DOHH2 (cell line): Measurements from ENCODE around the gene JPH2.

Source experiments
- H3F3A ChIP-seq: fragments of 200-600 bp; sonication (generic), shearing (Covaris generic); 2 replicates; pipeline ENCODE4 v1.6.0; 2016; ENCODE audit warnings: antibody characterized with exemption, mild to moderate bottlenecking; ENCODE audit not compliant: control insufficient read depth, insufficient read depth
- H3K27ac ChIP-seq: fragments of 200-600 bp; sonication (generic); 2 replicates; pipeline ENCODE4 v1.5.1; 2014; ENCODE audit warnings: low read depth, mild to moderate bottlenecking, low read length, moderate library complexity
- H3K27me3 ChIP-seq: fragments of 200-600 bp; sonication (generic); 2 replicates; pipeline ENCODE4 v1.6.1; 2014; ENCODE audit warnings: mild to moderate bottlenecking, low read length, mixed read lengths; ENCODE audit not compliant: control insufficient read depth
- H3K36me3 ChIP-seq: fragments of 200-600 bp; sonication (generic); 2 replicates; pipeline ENCODE4 v1.6.1; 2014; ENCODE audit warnings: mild to moderate bottlenecking, low read length, moderate library complexity, mixed read lengths; ENCODE audit not compliant: control insufficient read depth
- H3K4me1 ChIP-seq: fragments of 200-600 bp; sonication (generic); 2 replicates; pipeline ENCODE4 v1.6.1; 2014; ENCODE audit warnings: mild to moderate bottlenecking, low read length, mixed read lengths; ENCODE audit not compliant: control insufficient read depth
- H3K4me2 ChIP-seq: fragments of 200-600 bp; sonication (generic); 2 replicates; pipeline ENCODE4 v1.6.0; 2014; ENCODE audit warnings: mild to moderate bottlenecking, low read length, moderate library complexity
- H3K4me3 ChIP-seq: fragments of 200-600 bp; sonication (generic); 2 replicates; pipeline ENCODE4 v1.5.1; 2014; ENCODE audit warnings: mild to moderate bottlenecking, low read length, mixed read lengths
- H3K79me2 ChIP-seq: fragments of 200-600 bp; sonication (generic); 2 replicates; pipeline ENCODE4 v1.6.1; 2014; ENCODE audit warnings: mild to moderate bottlenecking, low read length, mixed read lengths; ENCODE audit not compliant: control insufficient read depth
- H3K9me2 ChIP-seq: fragments of 200-600 bp; sonication (generic); replicated peaks from 2 replicates; pipeline ENCODE4 v1.6.1; 2014; ENCODE audit warnings: mild to moderate bottlenecking, low read length, mixed read lengths; ENCODE audit not compliant: control insufficient read depth
- H3K9me3 ChIP-seq: fragments of 200-600 bp; sonication (generic); 2 replicates; pipeline ENCODE4 v1.6.1; 2014; ENCODE audit warnings: antibody characterized with exemption, low read length, mixed read lengths; ENCODE audit not compliant: control insufficient read depth, insufficient read depth
- H4K20me1 ChIP-seq: fragments of 200-600 bp; sonication (generic); 2 replicates; pipeline ENCODE4 v1.6.0; 2014; ENCODE audit warnings: low read depth, mild to moderate bottlenecking, antibody characterized with exemption, low read length, moderate library complexity; ENCODE audit not compliant: control insufficient read depth, insufficient read depth
- CTCF ChIP-seq: fragments of 200-600 bp; sonication (generic); IDR thresholded peaks from one replicate; pipeline ENCODE4 v1.5.1; 2014; ENCODE audit warnings: antibody characterized with exemption, mild to moderate bottlenecking, low read depth, low read length; ENCODE audit not compliant: poor library complexity, severe bottlenecking
- EZH2phosphoT487 ChIP-seq: fragments of 200-600 bp; sonication (generic); IDR thresholded peaks from 2 replicates; pipeline ENCODE4 v1.6.1; 2017; ENCODE audit warnings: borderline replicate concordance, mild to moderate bottlenecking, antibody characterized with exemption, low read length, moderate library complexity, mixed read lengths

JPH2 gene

GRCh38 chr20:44135012-44135412, 52.0 kb downstream of the JPH2 start:
- no peaks in the 10 kb centered on the region for H3K36me3 ChIP-seq
- no peak overlapping the region for H3K4me3 ChIP-seq
- H3K4me2 ChIP-seq: no peak overlapping the region
- H3K9me2 ChIP-seq: no peaks in the 10 kb centered on the region
- peaks cover 14% of the 10 kb centered on the region for H3K27me3 ChIP-seq
- no peaks in the 10 kb centered on the region for H3K4me1 ChIP-seq
- H3K9me3 ChIP-seq: no peaks in the 10 kb centered on the region
- H4K20me1 ChIP-seq: no peaks in the 10 kb centered on the region
- no peak for TF ChIP-seq EZH2phosphoT487
- TF ChIP-seq CTCF: no peak
- H3K27ac ChIP-seq: no peak overlapping the region
- H3F3A ChIP-seq: no peaks in the 10 kb centered on the region
- H3K79me2 ChIP-seq: no peaks in the 10 kb centered on the region

GRCh38 chr20:44133424-44133823, 53.6 kb downstream of the JPH2 start:
- Histone ChIP-seq H3K79me2 (no peaks in the 10 kb centered on the region), H3K9me3 (no peaks in the 10 kb centered on the region), H3K4me1 (no peaks in the 10 kb centered on the region), H3K4me2 (no peak overlapping the region), H3F3A (no peaks in the 10 kb centered on the region), H3K4me3 (no peak overlapping the region), H3K27ac (no peak overlapping the region), H3K36me3 (no peaks in the 10 kb centered on the region), H3K27me3 (peaks cover 10% of the 10 kb centered on the region), H4K20me1 (no peaks in the 10 kb centered on the region), H3K9me2 (no peaks in the 10 kb centered on the region)
- TF ChIP-seq CTCF: no peak
- no peak for TF ChIP-seq EZH2phosphoT487

- Histone ChIP-seq H3K27ac (no peak overlapping the region), H3K4me2 (no peak overlapping the region), H4K20me1 (no peaks in the 10 kb centered on the region), H3K9me2 (no peaks in the 10 kb centered on the region), H3K9me3 (no peaks in the 10 kb centered on the region), H3K36me3 (no peaks in the 10 kb centered on the region), H3K27me3 (peaks cover 13% of the 10 kb centered on the region), H3F3A (no peaks in the 10 kb centered on the region), H3K4me1 (no peaks in the 10 kb centered on the region), H3K79me2 (no peaks in the 10 kb centered on the region), H3K4me3 (no peak overlapping the region)
- TF ChIP-seq CTCF (no peak), EZH2phosphoT487 (no peak)
Measured at GRCh38 chr20:44131704-44132103, 55.3 kb downstream of the JPH2 start.
